HT-29 (cell line): ENCODE results near the gene KCNJ8. TPM values are rescaled to one million over a fixed set of nuclear protein-coding genes. Genes with fewer than 3 reads are reported as not detected.
"Not testable (repeated sequence)": the region's sequence is repeated elsewhere in the genome, so short reads cannot be mapped to it uniquely, and the experiment has no call there.

Source experiments
- DNase-seq: peaks from one replicate; pipeline ENCODE4 v3.0.0-alpha.2; 2015; ENCODE audit warnings: low spot score
- total RNA-seq: library from RNA; depleted of rRNA; stranded (reverse); fragments of >200 nt; shearing (Covaris generic); gene quantifications from 2 replicates; pipeline ENCODE4 v1.2.3, GENCODE V29; 2014

The KCNJ8 gene
- total RNA-seq, 1 experiment from 2014 or later, result not detected

DNA sequence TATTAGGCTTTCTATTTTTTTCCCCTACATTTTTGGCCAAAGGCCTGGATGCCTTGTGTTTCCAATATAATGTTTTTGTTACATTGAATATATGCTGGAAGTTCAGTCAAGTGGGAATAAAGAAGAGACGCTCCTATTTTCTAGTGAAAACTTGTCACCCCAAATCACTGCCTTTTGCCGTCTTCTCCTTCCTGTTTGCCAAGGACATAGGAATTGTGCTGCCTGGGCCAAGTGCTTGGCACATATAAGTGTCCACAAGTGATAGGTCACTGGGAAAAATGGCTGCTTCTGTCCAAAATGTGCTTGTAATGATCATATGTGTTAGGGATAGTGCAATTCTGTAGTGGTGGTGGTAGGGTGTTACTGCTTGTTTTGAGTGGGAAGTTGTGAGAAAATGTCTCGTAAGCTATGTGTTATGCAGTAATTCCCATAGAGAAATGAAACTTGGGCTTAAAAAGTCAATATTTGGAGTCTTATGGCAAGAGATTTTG is 11.6 kb upstream of the KCNJ8 start:
- DNase-seq, result no peak

DNA sequence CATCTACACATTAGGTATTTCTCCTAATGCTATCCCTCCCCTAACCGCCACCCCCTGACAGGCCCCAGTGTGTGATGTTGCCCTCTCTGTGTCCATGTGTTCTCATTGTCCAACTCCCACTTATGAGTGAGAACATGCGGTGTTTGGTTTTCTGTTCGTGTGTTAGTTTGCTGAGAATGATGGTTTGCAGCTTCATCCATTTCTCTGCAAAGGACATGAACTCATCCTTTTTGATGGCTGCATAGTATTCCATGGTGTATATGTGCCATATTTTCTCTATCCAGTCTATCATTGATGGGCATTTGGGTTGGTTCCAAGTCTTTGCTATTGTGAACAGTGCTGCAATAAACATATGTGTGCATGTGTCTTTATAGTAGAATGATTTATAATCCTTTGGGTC is 8.2 kb upstream of the KCNJ8 start:
- not testable (repeated sequence) for DNase-seq

DNA sequence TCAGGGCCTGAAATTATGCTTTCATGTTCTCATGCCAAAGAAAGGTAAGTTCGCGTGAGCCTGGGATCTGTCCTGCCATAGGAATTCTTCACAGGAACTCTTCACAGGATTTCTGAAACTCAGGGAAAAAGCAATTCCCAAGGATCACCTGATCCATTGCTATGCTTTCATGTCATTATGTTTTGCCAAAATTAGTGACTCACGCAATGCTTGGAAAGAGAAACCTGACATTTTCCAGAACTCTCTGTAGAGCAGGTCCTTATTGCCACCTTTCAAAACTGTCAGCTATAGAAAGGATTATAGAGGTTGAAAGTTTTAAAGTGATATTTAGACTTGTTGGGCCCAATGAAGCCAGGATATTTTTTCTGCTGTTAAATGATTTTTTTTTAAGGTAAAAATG is 6.3 kb upstream of the KCNJ8 start:
- DNase-seq, result no peak

DNA sequence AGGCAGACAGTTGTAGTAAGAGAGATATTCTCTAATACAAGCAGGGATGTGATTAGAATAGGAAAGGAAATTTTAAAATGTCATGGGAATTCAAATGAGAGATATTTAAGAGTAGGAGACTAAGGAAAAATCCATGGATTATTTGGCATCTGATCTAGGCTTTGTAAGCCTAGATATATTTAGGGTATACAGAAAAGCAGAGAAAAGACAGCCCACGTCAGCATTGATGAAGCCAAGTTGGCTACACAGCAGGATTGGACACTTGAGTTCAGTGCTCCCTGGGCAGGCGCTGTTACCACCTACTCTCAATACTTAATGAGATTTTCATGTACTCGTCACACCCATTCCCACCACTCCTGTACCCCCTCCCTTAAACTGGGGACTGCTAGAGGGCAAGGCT is 1.7 kb upstream of the KCNJ8 start:
- DNase-seq, result no peak

DNA sequence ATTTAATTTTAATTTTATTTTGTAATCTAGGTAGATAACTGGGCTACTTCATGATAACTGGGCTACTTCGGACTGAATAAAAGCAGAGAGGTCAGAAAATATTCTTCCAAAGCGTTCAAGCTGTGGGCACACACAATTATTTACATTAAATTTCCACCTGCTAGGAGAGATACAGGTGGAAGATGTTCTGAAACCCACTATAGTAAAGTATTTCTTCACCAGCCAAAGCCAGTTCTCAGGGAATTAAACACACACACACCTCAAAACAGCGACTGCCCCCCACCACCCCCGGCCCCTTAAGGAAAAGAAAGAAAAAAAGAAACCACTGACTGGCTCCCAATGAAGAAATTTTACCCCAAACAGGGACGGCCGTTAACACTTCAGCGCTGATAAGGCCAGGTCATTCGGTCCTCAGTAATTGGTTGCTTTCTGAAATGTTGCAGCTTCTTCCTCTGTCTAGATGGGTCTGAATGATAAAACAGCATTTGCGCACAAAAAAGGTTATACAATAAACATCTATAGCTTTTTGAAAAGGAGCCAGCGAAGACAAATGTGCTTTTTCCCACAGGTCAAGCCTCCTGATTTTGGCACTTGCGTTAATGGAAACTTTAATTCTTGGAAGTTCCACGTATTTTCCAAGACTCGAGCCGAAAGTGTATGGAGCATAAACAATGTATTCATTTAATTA is 771 bp upstream of the KCNJ8 start:
- no peak for DNase-seq

DNA sequence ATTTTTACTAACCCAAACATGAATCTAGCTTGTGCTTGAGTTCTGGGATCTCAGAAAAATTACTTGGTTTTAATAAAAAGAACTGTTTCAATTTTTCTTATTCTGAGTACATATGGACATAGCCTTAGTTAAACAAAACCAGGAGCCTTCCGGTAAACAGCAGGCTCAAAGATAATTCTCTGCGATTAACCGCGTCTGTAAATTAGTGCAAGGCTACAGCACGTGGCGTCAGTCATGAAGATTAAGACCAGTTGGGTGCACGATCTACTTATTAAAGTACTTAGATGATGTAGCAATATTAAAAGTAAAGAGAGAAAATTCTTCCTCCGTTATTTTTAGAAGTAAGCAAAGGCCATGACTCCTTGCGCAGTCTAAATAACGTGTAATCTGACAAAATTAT is 700 bp downstream of the KCNJ8 start:
- no peak for DNase-seq

DNA sequence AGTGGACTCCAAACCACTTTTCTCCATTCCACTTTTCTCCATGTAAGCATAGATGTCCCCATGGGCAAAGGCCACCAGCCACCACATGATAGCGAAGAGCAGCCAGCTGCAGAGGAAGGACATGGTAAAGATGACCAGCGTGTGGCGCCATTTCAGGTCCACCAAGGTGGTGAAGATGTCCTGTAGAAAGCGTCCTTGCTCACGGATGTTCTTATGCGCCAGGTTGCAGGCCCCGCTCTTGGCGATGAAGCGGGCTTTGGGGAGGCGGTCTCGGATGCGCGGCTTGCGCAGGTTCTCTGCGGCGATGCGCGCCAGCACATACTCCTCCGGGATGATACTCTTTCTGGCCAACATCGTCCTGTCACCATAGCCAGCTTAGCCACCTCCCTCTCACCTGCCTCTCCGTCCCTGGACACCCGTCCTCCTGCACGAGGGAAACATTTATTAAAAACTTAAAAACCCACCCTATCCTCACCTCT is 1.2 kb downstream of the KCNJ8 start:
- DNase-seq, result peak; percentile 29

DNA sequence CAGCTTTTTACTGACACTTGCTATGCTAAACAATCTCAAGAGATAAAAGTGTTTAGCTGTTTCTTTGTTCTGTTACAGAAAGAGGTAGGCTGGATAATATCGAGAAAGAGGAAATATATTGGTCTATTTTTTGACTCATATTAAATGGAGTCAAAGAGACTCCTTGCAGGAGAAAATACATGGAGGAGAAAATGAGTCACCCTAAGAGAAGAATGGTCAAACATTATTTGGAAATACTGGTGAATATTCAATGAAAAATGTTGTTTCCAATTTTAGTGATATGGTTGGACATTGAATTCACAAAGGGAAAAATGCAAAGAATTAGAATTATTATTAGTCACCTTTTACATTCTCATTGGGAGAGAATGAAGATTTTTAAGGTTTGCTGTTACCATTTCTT is 3.2 kb downstream of the KCNJ8 start:
- no peak for DNase-seq

DNA sequence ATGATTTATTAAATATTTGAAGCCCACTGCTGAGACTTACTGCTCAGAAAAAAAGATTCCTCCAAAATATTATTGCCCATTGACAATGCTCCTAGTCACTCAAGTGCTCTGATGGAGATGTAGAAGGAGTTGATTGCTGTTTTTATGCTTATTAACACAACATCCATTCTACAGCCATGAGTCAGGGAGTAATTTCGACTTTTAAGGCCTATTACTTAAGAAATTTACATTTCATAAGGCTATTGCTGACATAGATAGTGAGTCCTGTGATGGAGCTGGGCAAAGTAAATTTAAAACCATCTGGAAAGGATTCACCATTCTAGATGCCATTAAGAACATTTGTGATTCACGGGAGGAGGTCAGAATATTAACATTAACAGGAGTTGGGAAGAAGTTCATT is 5.2 kb downstream of the KCNJ8 start:
- no peak for DNase-seq

DNA sequence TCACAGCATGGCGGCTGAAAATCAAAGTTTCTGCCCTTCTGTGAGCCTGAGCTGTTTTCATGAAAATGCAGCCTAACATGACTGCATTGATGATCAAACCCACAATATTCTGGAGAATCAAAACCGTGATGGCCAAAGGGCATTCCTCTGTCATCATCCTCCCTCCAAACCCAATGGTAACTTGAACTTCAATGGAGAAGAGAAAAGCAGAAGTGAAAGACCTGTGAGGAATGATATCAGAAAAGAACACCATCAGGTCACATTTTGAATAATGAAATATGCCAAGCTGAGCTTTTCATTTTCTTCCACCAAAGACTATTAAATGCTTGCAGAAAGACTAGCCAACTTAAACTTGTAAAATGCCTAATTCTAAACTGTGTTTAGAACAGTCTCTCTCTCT is 8.1 kb downstream of the KCNJ8 start:
- DNase-seq, result no peak

DNA sequence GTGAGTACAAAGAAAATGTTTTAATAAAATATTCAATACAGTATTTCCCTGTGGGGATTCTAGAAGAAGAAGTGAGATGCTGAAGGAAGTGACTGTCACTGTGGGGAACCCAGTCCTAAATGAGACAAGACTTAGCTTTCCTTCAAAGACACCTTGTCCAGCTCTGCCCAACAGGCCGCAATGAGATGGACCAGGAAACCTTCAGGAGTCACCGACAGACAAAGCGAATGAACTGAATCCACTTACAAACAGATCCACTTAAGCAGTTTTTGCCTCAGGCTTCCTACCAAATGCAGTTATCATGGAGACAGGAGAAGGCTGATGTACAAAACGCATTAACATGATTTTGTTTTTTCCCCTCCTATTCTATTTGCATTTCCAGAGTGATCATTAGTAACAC is 9.6 kb downstream of the KCNJ8 start:
- DNase-seq, result no peak

DNA sequence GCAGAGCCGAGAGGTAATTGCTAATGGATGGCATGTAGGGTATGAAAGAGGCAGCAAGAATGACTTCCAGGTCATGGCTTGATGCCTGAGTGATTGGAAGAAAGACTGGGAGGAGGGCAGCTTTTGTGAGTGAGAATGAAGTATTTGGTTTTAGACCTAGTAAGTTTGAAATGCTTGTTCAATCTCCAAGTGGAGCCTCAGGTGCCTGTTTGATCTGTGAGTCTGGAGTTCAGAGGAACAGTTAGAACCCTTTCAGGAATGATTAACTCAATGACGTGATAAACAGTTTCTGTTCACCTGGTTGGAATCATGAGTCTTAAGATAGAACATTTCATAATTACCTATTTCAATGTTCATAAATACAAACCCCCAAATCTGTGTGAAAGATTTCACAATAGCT is 10.4 kb downstream of the KCNJ8 start:
- DNase-seq, result no peak

DNA sequence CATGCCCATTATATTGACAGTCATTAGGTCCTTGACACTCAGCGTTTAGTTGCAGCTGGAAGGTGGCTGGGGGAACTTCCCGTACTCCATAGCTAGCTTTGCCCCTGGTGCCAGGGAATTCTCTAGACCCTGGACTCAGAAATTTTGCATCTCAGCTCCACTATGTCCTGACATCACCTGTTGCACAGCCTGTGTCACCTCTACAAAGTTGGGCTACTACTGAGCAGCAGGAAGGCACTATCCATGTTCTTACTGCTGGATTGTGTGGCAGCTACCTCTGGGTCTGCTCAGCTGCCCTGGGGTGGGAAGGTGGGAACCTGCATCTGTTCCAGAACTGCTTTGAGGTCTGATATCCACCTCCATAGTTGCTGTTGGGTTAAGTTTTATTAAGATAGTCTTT is 11.0 kb downstream of the KCNJ8 start:
- no peak for DNase-seq

DNA sequence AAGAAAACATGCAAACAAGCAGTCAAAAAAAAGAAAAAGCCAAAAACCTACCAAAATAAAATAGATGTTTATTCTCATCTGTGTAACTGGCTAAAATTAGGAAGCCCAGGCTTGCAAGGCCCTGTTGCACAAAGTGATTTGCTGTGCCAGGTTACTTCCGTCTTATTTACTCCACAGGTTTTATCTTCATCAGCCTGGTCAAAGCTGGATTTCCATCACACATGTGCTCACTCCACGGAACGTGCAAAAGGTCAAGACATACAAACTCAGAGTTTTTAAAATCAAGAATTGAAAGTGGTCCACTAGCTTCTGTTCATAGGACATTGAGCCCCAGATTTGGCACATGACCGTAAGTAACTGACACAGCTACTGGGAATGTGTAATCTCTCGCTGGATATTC is 14.8 kb downstream of the KCNJ8 start:
- DNase-seq, result no peak

DNA sequence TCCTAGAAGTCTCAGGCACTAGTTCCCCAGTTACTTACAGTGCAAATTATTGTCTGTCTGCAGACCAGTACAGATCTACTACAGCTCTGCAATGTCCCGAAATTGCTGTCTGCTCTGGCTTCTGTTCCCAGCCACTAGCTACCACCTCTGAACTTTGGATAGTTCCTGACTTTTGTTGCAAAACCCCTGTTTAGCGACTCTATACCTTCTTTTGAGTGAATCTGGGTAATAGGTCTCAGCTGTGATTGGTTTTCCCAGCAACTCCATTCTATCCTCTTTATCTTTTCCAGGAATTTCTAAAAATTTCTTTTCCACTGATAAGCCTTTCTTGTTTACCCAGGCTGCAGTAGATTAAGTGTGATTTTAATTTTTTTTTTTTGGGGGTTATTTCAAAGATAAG is 16.8 kb downstream of the KCNJ8 start:
- no peak for DNase-seq

DNA sequence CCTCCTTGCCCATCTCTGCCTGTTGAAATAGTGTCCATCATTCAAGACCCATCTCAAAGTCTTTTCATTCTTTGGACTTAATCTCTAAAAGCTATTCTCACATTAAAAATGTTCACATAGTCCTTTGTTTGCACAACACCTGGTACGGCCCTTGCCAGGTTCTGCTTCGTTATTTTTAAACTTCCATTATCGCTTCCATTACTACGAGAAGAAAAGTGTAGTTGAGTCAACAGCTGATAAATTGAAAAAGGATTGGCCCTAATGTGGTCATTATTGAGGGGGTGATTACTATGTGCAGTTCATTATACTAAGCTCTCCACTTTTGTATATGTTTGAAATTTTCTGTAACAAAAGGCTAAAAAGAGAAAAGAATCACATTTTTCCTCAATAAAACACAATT is 17.8 kb downstream of the KCNJ8 start:
- DNase-seq, result no peak

DNA sequence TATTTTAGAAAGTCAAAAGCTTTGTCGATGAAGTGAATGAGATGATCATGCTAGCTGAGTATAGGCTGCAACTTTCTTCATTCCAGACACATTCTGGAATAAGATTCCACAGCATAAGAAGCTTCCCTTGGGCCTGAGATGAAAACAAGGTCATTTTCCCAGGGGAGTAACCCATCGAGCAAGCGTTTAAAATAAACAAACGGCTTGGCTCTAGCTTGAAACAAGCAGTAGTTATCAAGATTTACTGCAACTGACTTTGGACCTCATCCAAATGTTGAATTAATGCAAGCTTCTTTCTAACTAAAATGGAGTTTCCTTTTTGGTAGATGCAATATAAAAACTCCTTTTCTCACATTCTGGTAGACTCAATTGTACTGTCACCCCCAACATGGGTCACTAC is 23.0 kb downstream of the KCNJ8 start:
- no peak for DNase-seq

DNA sequence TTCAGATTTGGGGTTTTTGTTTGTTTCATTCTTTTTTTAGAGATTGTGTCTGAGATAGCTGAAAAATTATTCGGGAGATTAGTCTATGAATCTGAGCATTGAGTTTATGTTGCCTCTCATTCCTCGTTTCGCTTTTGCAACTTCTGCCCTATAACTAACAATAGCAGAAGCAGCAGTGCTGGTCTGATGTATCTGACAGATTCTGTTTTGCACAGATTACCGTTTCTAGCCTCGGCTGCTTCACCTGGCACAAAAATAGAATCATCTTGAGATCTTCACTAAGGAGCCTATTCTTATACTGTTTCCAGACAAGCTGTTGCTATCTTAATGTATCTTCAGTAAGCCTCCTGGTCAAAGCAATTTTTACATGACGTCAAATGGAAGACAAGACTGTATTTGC is 29.2 kb downstream of the KCNJ8 start:
- no peak for DNase-seq

DNA sequence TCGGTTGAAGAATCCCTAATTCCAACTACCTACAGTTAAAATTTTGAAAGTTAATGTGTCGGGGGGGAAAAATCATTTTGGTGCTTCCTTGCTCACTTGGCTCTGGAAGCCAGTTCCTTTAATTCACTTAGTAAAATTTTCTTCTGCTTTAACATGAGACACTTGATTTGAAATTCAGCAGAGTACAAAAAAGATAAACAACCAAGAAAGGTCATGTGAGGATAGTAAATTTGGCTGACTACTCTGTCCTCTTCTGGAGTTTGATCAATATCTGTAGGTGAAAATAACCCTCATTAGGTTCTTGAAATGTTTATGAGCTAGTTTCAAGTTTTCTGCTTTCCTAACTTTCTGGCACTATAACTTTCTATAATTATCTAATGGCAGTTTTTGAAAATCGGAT is 43.4 kb downstream of the KCNJ8 start:
- no peak for DNase-seq

DNA sequence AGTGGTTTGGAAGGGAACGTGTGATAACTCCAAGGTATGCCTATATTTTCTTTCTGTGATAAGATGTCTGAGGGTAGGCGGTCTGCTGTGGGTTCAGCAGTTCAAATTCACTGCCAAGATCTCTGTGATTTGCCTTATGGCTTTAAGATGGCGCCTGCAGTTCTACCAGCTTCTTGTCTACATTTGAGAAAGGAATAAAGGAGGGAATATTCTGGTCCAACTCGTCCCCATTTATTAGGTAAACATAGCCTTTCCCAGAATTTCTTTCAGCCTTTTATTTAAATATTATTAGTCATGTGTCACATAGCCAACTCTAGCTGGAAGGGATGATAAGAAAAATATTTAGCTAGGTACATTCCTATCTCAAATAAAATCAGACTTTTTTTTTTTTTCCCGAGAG is 48.8 kb downstream of the KCNJ8 start:
- DNase-seq, result no peak

DNA sequence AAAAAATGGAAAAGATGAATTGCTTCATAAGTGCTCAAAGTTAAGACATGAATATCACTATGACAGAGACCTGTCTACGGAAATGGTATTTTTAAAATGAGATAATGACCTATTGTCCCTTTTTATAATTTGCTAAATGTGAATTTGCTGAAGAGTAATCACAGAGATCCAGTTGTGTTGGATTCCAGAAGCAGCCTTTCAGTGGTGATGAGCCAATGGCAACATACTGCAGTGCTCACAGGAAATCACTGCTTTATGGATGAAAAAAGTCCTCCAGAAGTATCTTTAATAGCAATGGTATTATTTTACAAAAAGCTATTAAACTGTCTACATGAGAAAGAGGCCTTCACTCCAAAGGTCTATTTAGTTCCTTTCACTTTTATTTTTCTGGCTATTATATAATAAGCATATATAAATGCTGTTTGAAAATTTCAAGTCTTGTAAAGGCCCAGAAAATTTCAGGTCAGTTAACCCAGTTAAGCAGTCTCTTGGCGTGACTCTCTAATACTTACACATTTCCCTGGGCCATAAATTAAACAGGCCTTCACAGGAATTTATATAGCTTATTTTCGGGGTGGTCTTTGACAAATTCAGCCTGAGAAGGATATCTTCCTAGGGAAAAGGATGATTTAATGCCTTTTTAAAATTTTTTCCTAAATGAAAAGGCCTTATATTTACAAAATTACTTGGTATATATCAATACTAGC is 55.4 kb downstream of the KCNJ8 start:
- no peak for DNase-seq

DNA sequence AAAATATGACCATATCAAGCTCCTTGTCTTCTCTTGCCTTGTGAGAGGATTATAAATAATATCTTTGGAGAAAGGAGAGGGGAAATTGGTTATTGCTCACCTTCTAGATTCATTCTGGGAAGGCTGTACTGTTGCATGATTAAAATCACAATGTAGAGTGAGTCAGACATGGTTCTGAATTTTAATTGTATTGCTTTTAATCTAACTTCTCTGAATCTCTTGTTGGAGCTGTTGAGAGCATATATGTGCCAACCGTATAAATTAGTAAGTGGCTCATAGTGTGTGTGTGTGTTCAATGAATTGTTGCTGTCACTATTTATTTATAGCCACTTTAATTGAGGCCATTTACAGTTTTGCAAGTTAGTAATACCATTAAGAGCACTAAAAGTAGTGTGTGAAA is 56.1 kb downstream of the KCNJ8 start:
- no peak for DNase-seq

DNA sequence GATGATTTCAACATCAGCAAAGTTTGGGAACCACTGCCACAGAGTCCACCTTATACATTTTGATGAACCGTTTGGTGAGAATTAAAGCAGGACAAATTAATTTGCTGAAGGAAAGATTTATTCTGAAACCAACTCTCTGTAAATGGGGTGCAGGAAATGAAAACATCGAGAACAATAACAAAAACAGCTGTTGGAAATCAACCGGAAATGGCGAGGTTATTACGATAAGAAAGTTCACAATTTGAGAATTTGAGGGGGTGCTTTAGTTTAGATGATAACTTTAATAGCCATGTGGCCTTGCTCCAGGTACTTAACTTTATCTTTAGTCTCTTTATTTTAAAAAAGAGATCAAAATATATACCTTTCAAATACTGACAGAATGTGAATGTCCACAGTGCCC is 56.7 kb downstream of the KCNJ8 start:
- no peak for DNase-seq
